Heart right ventricle (tissue), 16 donors: ENCODE results near the gene RNF144B. TPM values are rescaled to one million over a fixed set of nuclear protein-coding genes. Genes with fewer than 3 reads are reported as not detected.

Experiments
- ATAC-seq, 8 donors: fragments of 200-7000 bp; cut with Tn5 transposase; one replicate each; pipeline ENCODE4 v1.9.1; 2020; ENCODE audit warnings: mild to moderate bottlenecking in 8 of 8, moderate library complexity in 8 of 8, moderate number of reproducible peaks in 1 of 8
- DNase-seq, 2 donors: peaks; one replicate each; pipeline ENCODE4 v3.0.0-alpha.2; 2020
- H3K27ac ChIP-seq, 10 donors: fragments of 200-600 bp; sonication (generic) in 2 of 10; one replicate each; pipeline versions ENCODE4 v1.5.0 to v1.8.0; 2020 to 2022; ENCODE audit warnings: mild to moderate bottlenecking in 3 of 10
- H3K27me3 ChIP-seq, 7 donors: fragments of 200-600 bp; one replicate each; pipeline ENCODE4 v1.8.0; 2021 to 2022; ENCODE audit warnings: mild to moderate bottlenecking in 2 of 7
- H3K36me3 ChIP-seq, 9 donors: fragments of 200-600 bp; sonication (generic) in 1 of 9; one replicate each; pipeline versions ENCODE4 v1.5.0 to v1.8.0; 2020 to 2022; ENCODE audit warnings: mild to moderate bottlenecking in 2 of 9
- H3K4me1 ChIP-seq, 9 donors: fragments of 200-600 bp; sonication (generic) in 1 of 9; one replicate each; pipeline versions ENCODE4 v1.5.0 to v1.8.0; 2020 to 2022; ENCODE audit warnings: mild to moderate bottlenecking in 4 of 9
- H3K4me3 ChIP-seq, 10 donors: fragments of 200-600 bp; sonication (generic) in 2 of 10; one replicate each; pipeline versions ENCODE4 v1.5.0 to v1.8.0; 2020 to 2022; ENCODE audit warnings: mild to moderate bottlenecking in 7 of 10, moderate library complexity in 2 of 10
- H3K9me3 ChIP-seq, 11 donors: fragments of 200-600 bp in 10 of 11; sonication (generic) in 2 of 11; one replicate each; pipeline versions ENCODE4 v1.5.0 to v1.8.0; 2013 to 2022; ENCODE audit warnings: mild to moderate bottlenecking in 2 of 11, control low read depth in 1 of 11, moderate library complexity in 1 of 11
- WGBS, 2 donors: extraction: QIAGEN DNeasy Blood & Tissue Kit; methylation state at CpG; one replicate each; pipeline ENCODE4 v1.1.7; 2013; ENCODE audit warnings: inconsistent platforms in 1 of 2; 5-methylcytosine and 5-hydroxymethylcytosine counted together
- intact Hi-C, 10 donors: fragments of 100-400 bp; cut with DNase I; formaldehyde crosslinking; loops; one replicate each; pipeline versions ENCODE4 v1.11.1 to v1.14.2; 2022
- polyA plus RNA-seq, 2 donors: library from polyadenylated mRNA; stranded (reverse); fragments of 200-250 nt; gene quantifications; one replicate each; pipeline ENCODE4 v1.2.3, GENCODE V29; 2013
- total RNA-seq, 10 donors: library from RNA; stranded (reverse); fragmentation: NEBNext Ultra II Directional in 3 of 10; extraction: Animal tissue kit (Norgen Biotek cat#: 25700) in 3 of 10; gene quantifications; one replicate each; pipeline versions ENCODE4 v1.2.1 to v1.2.4, GENCODE V29; 2021 to 2023
- TF ChIP-seq, protein P1 (sequence below), 9 donors: fragments of 200-600 bp; sonication (generic) in 2 of 9; IDR thresholded peaks; one replicate each; pipeline versions ENCODE4 v1.5.0 to v1.8.0; 2021 to 2022; ENCODE audit warnings: antibody characterized with exemption in 9 of 9, mild to moderate bottlenecking in 5 of 9, moderate library complexity in 1 of 9
- donor health status: Arrhythmogenic right ventricular cardiomyopathy.
- donor health status: ischemic (EF 13 %, LVEDD 7.1; RV severe dilation, severe dysfunction).
- donor health status: healthy with polysubstance abuse.
- donor health status: DM: no; HTN: yes; CAD: no.
- donor health status: DM: no; HTN: no; CAD: no.
- donor health status: ischemic (EF 25% LVEDD 6.9; RV normal size, moderate dysfunction).
- donor health status: ischemic (EF 25% LVEDD 5.7; RV mildly dilated, moderate dysfunction).
- donor health status: healthy.
- donor health status: DM: yes; HTN: yes; CAD: no.
- donor health status: Ischemic cardiomyopathy.
- donor health status: ischemic (EF 35%, LVEDD 5.7; RV mildly dilated, moderate dysfunction).
- donor health status: nonischemic (EF 11% LVEDD 7.7; RV severe dilation, severe dysfunction).
- donor health status: DM: yes; HTN: yes; CAD: no.
- donor health status: PGD.
- donor health status: ischemic (EF 29% LVEDD 5.4; RV normal size, mild dysfunction).
- donor health status: nonischemic (EF 23%, LVEDD 6.1; RV moderate dilation, normal function).

Gene RNF144B
- total and polyA plus RNA-seq, 12 donors, result 4.6 to 25.5 (median 9.4) TPM

DNA sequence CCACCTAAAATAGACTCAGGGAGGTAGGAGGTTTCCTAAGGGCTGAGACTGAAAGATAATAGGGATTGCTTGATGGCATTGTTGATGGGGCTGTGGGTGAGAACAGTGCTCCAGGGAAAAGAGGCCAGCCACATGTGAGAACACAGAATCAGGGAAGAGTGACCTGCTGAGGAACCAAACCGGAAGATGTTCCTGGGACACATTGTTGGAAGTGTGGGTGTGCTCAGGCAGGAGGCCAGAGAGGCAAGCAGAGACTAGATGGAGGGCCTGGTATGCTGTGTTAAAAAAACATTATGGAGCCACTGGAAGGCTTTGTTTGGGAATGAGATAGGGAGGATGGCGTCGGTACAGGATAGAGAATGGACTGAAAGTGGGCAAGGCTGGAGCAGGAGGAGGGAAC lies 23.3 kb downstream of the RNF144B start:
- 60 to 72% methylated on average over 3 of the region's 3 CpGs for WGBS, 2 donors
- Histone ChIP-seq H3K9me3 (no peaks in the 10 kb centered on the region), H3K27ac (no peak overlapping the region), H3K36me3 (peaks cover 0 to 22% (median 0%) of the 10 kb centered on the region in 9 donors), H3K27me3 (no peaks in the 10 kb centered on the region), H3K4me1 (peaks cover 0 to 48% (median 0%) of the 10 kb centered on the region in 9 donors), H3K4me3 (no peak overlapping the region)
- TF ChIP-seq, protein P1, sequence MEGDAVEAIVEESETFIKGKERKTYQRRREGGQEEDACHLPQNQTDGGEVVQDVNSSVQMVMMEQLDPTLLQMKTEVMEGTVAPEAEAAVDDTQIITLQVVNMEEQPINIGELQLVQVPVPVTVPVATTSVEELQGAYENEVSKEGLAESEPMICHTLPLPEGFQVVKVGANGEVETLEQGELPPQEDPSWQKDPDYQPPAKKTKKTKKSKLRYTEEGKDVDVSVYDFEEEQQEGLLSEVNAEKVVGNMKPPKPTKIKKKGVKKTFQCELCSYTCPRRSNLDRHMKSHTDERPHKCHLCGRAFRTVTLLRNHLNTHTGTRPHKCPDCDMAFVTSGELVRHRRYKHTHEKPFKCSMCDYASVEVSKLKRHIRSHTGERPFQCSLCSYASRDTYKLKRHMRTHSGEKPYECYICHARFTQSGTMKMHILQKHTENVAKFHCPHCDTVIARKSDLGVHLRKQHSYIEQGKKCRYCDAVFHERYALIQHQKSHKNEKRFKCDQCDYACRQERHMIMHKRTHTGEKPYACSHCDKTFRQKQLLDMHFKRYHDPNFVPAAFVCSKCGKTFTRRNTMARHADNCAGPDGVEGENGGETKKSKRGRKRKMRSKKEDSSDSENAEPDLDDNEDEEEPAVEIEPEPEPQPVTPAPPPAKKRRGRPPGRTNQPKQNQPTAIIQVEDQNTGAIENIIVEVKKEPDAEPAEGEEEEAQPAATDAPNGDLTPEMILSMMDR (IDR thresholded peaks at IDR 0.05), result no peak
- no peak for ATAC-seq
- intact Hi-C loops, result no loop called here
- DNase-seq, result no peak

DNA sequence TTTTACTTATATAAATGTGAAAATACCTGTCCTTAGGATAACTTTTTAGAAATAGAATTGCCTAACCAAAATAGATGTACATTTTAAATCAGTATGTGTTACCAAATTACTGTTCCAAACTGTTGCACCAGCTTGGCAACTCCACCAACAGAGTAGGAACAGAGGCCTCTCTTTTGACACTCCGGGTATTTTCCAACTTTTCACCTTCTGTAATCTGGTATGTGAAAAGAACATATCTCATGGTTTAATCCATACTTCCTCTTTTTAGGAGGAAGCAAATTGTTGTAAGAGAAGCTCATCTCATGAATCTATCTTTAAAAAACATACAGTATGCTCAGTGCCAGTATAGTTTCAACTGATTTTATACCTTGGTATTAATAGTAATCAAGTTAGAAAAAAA lies 24.9 kb downstream of the RNF144B start:
- no peaks in the 10 kb centered on the region for H3K27me3 ChIP-seq
- peaks cover 0 to 5% (median 0%) of the 10 kb centered on the region in 11 donors for H3K9me3 ChIP-seq
- DNase-seq (no peak), ATAC-seq (peak in 1 of 8 donors; percentile 44)
- TF ChIP-seq, protein P1 (IDR thresholded peaks at IDR 0.05), result no peak
- peaks cover 0 to 46% (median 9%) of the 10 kb centered on the region in 9 donors for H3K4me1 ChIP-seq
- H3K4me3 ChIP-seq, result no peak overlapping the region
- intact Hi-C loops, result no loop called here
- 76 to 89% methylated on average over 1 of the region's 1 CpG for WGBS, 2 donors
- H3K27ac ChIP-seq, result peak overlapping the region in 1 of 10 donors; percentile 73
- peaks cover 0 to 21% (median 0%) of the 10 kb centered on the region in 9 donors for H3K36me3 ChIP-seq

- Histone ChIP-seq H3K36me3 (peaks cover 0 to 15% (median 0%) of the 10 kb centered on the region in 9 donors), H3K27ac (peak overlapping the region in 1 of 10 donors; percentile 73), H3K27me3 (no peaks in the 10 kb centered on the region), H3K4me1 (peaks cover 0 to 45% (median 9%) of the 10 kb centered on the region in 9 donors), H3K9me3 (peaks cover 0 to 7% (median 0%) of the 10 kb centered on the region in 11 donors), H3K4me3 (no peak overlapping the region)
- ATAC-seq (no peak), DNase-seq (no peak)
- TF ChIP-seq, protein P1 (IDR thresholded peaks at IDR 0.05), result no peak
- intact Hi-C loops, result no loop called here
- 86 to 93% methylated on average over 1 of the region's 1 CpG for WGBS, 2 donors
Observed at GRCh38 chr6:18412644-18413043, 25.5 kb downstream of the RNF144B start.

- Histone ChIP-seq H3K4me1 (peaks cover 0 to 45% (median 9%) of the 10 kb centered on the region in 9 donors), H3K27ac (peak overlapping the region in 1 of 10 donors; percentile 73), H3K4me3 (no peak overlapping the region), H3K9me3 (peaks cover 0 to 7% (median 0%) of the 10 kb centered on the region in 11 donors), H3K27me3 (no peaks in the 10 kb centered on the region), H3K36me3 (peaks cover 0 to 14% (median 0%) of the 10 kb centered on the region in 9 donors)
- WGBS, 2 donors, result 90 to 93% methylated on average over 4 of the region's 4 CpGs
- intact Hi-C loops, result no loop called here
- TF ChIP-seq, protein P1 (IDR thresholded peaks at IDR 0.05), result no peak
- DNase-seq, result no peak
- no peak for ATAC-seq
Observed at GRCh38 chr6:18413381-18413780, 26.2 kb downstream of the RNF144B start.
